B cell (primary cell): ENCODE data around the gene FAM222A. TPM values are rescaled to one million over a fixed set of nuclear protein-coding genes. Genes with fewer than 3 reads are reported as not detected.
A peak's percentile ranks its signal among the peaks of the same experiment; 100 is the strongest.

Experiments
- ATAC-seq: fragments of 200-7000 bp; cut with Tn5 transposase; one replicate; pipeline ENCODE4 v1.10.0; 2021; ENCODE audit warnings: low read depth, mild to moderate bottlenecking, moderate number of reproducible peaks, moderate library complexity
- CTCF ChIA-PET: fragments of 350-600 bp; sonication (Branson Sonifier 250); formaldehyde crosslinking; loops from one replicate; lab custom pipeline; 2021; ENCODE audit warnings: antibody characterized with exemption, inconsistent platforms; lab: Charles Lee
- POLR2A ChIA-PET: fragments of 350-600 bp; sonication (Branson Sonifier 250); formaldehyde crosslinking; loops from one replicate; lab custom pipeline; 2021; ENCODE audit warnings: antibody characterized with exemption; lab: Charles Lee
- DNase-seq: peaks from one replicate; pipeline ENCODE4 v3.0.0; 2013
- H2AFZ ChIP-seq: 2 replicates; pipeline ENCODE4 v1.6.1; 2012; ENCODE audit warnings: mild to moderate bottlenecking, low read depth, low read length; ENCODE audit not compliant: insufficient read depth, poor library complexity, severe bottlenecking
- H3K27ac ChIP-seq, 2 donors: 1 replicate in 1 of 2; 2 replicates in 1 of 2; pipeline ENCODE4 v1.5.1; 2012 to 2013; ENCODE audit warnings: low read length in 2 of 2, mild to moderate bottlenecking in 2 of 2, moderate library complexity in 1 of 2
- H3K27me3 ChIP-seq, 4 experiments: fragments of 200-600 bp in 1 of 4; sonication (generic) in 1 of 4; replicated peaks in 1 of 4; 1 replicate in 2 of 4; 2 replicates in 2 of 4; pipeline versions ENCODE4 v1.6.1 to v1.7.0; 2013 to 2016; ENCODE audit warnings: low read length in 3 of 4, mild to moderate bottlenecking in 2 of 4, mixed read lengths in 1 of 4, moderate library complexity in 1 of 4; ENCODE audit not compliant: insufficient read depth in 4 of 4, control insufficient read depth in 3 of 4; ENCODE audit errors: control extremely low read depth in 1 of 4
- H3K36me3 ChIP-seq, 2 experiments: replicated peaks in 1 of 2; 1 replicate in 1 of 2; 2 replicates in 1 of 2; pipeline versions ENCODE4 v1.6.1 to v1.7.1; 2013; ENCODE audit warnings: low read length in 1 of 2; ENCODE audit not compliant: insufficient read depth in 2 of 2, control insufficient read depth in 1 of 2; ENCODE audit errors: control extremely low read depth in 1 of 2, extremely low read depth in 1 of 2
- H3K4me1 ChIP-seq, 2 donors: fragments of 200-600 bp in 1 of 2; sonication (generic) in 1 of 2; 1 replicate in 1 of 2; 2 replicates in 1 of 2; pipeline versions ENCODE4 v1.5.1 to v1.6.1; 2013 to 2017; ENCODE audit warnings: low read length in 2 of 2; ENCODE audit not compliant: control insufficient read depth in 2 of 2, insufficient read depth in 2 of 2
- H3K4me2 ChIP-seq: replicated peaks from 2 replicates; pipeline ENCODE3; 2012; ENCODE audit warnings: mild to moderate bottlenecking, low read depth, low read length; ENCODE audit not compliant: poor library complexity, severe bottlenecking
- H3K4me3 ChIP-seq, 5 experiments: fragments of 200-600 bp in 1 of 5; sonication (generic) in 1 of 5; 1 replicate in 3 of 5; 2 replicates in 2 of 5; pipeline versions ENCODE4 v1.5.1 to v1.7.0; 2011 to 2016; ENCODE audit warnings: low read length in 4 of 5, mild to moderate bottlenecking in 4 of 5, low read depth in 2 of 5, control low read depth in 1 of 5, moderate library complexity in 1 of 5; ENCODE audit not compliant: insufficient read depth in 1 of 5; ENCODE audit errors: control extremely low read depth in 1 of 5, extremely low read depth in 1 of 5
- H3K79me2 ChIP-seq: fragments of 200-600 bp; sonication (generic); one replicate; pipeline ENCODE4 v1.6.0; 2016; ENCODE audit warnings: low read length; ENCODE audit not compliant: control insufficient read depth, insufficient read depth
- H3K9ac ChIP-seq: fragments of 200-600 bp; sonication (generic); 2 replicates; pipeline ENCODE4 v1.6.1; 2017; ENCODE audit warnings: mild to moderate bottlenecking, low read length, moderate library complexity
- H3K9me3 ChIP-seq, 3 donors: one replicate each; pipeline versions ENCODE4 v1.6.1 to v1.7.1; 2013; ENCODE audit warnings: low read length in 2 of 3; ENCODE audit not compliant: control insufficient read depth in 2 of 3, insufficient read depth in 1 of 3; ENCODE audit errors: control extremely low read depth in 1 of 3
- H4K20me1 ChIP-seq: 2 replicates; pipeline ENCODE4 v1.6.0; 2012; ENCODE audit warnings: mild to moderate bottlenecking, low read length; ENCODE audit not compliant: insufficient read depth, control insufficient read depth, poor library complexity, severe bottlenecking
- H3K27ac Mint-ChIP-seq: one replicate; pipeline ENCODE4 v1.8.0; 2021; ENCODE audit warnings: mixed read lengths
- H3K27me3 Mint-ChIP-seq: one replicate; pipeline ENCODE4 v1.8.0; 2021; ENCODE audit warnings: mixed read lengths
- H3K4me1 Mint-ChIP-seq: one replicate; pipeline ENCODE4 v1.8.0; 2021; ENCODE audit warnings: mixed read lengths
- H3K4me3 Mint-ChIP-seq: one replicate; pipeline ENCODE4 v1.8.0; 2021; ENCODE audit warnings: mixed read lengths
- H3K9me3 Mint-ChIP-seq: one replicate; pipeline ENCODE4 v1.8.0; 2022; ENCODE audit warnings: mixed read lengths; ENCODE audit not compliant: insufficient read depth
- CTCF ChIP-seq: fragments of 200-600 bp; IDR thresholded peaks from one replicate; pipeline ENCODE4 v1.8.0; 2022; ENCODE audit warnings: antibody characterized with exemption, mild to moderate bottlenecking
- EZH2 ChIP-seq: IDR thresholded peaks from 2 replicates; pipeline ENCODE4 v1.6.1; 2012; ENCODE audit warnings: borderline replicate concordance, low read depth, mild to moderate bottlenecking, moderate library complexity, low read length; ENCODE audit not compliant: insufficient read depth, poor library complexity, severe bottlenecking
- WGBS: methylation state at CpG from one replicate; pipeline ENCODE4 v1.1.5; 2013; ENCODE audit warnings: missing lambda C conversion rate; ENCODE audit not compliant: insufficient coverage; 5-methylcytosine and 5-hydroxymethylcytosine counted together
- intact Hi-C: fragments of 100-400 bp; cut with micrococcal nuclease; formaldehyde crosslinking; loops from one replicate; pipeline ENCODE4 v1.10.0; 2022
- polyA plus RNA-seq: library from polyadenylated mRNA; depleted of rRNA; stranded (reverse); fragments of >200 nt; gene quantifications from 2 replicates; pipeline ENCODE4 v1.2.3, GENCODE V29; 2012
- total RNA-seq, 2 donors: library from RNA; stranded (reverse); fragments of 120-200 nt in 1 of 2; gene quantifications; 1 replicate in 1 of 2; 2 replicates in 1 of 2; pipeline versions ENCODE4 v1.2.3 to v1.2.4, GENCODE V29; 2013 to 2022

Gene FAM222A
- total and polyA plus RNA-seq, 2 donors (not counting 1 experiment from before 2014, with no cell fraction given) = 0.49 to 4.6 TPM

- Histone ChIP-seq H4K20me1 (no peaks in the 10 kb centered on the region), H3K9ac (no peak overlapping the region), H3K27me3 (peaks cover 0 to 9% (median 1%) of the 10 kb centered on the region in 4 experiments), H3K4me2 (no peak overlapping the region), H3K9me3 (peaks cover 0 to 5% (median 0%) of the 10 kb centered on the region in 3 donors), H3K36me3 (no peaks in the 10 kb centered on the region), H3K4me1 (no peaks in the 10 kb centered on the region), H3K79me2 (no peaks in the 10 kb centered on the region), H2AFZ (no peak overlapping the region), H3K4me3 (no peak overlapping the region), H3K27ac (no peak overlapping the region)
- H3K9me3 Mint-ChIP-seq = no peaks in the 10 kb centered on the region
- peaks cover 30% of the 10 kb centered on the region for H3K27me3 Mint-ChIP-seq
- ChIA-PET CTCF (no interaction called here), POLR2A (interaction anchor here (0.6 kb wide), 1 partner anchor 317 kb away, joined by 4 read pairs; no protein-coding TSS in a partner anchor)
- no peaks in the 10 kb centered on the region for H3K4me1 Mint-ChIP-seq
- intact Hi-C loops = no loop called here
- no peak for ATAC-seq
- WGBS = 73% methylated on average over 7 of the region's 9 CpGs
- H3K4me3 Mint-ChIP-seq = no peak overlapping the region
- no peak overlapping the region for H3K27ac Mint-ChIP-seq
- TF ChIP-seq CTCF (no peak), EZH2 (no peak)
- DNase-seq = no peak
These were observed 22.4 kb downstream of the FAM222A start for GRCh38 chr12:109735825-109736551.

GRCh38 chr12:109736552-109737108 lies 23.0 kb downstream of the FAM222A start:
- Histone ChIP-seq H3K27me3 (peaks cover 0 to 9% (median 1%) of the 10 kb centered on the region in 4 experiments), H2AFZ (no peak overlapping the region), H3K27ac (no peak overlapping the region), H3K4me1 (no peaks in the 10 kb centered on the region), H3K36me3 (no peaks in the 10 kb centered on the region), H3K4me3 (no peak overlapping the region), H3K79me2 (no peaks in the 10 kb centered on the region), H3K4me2 (no peak overlapping the region), H4K20me1 (no peaks in the 10 kb centered on the region), H3K9me3 (peaks cover 0 to 5% (median 0%) of the 10 kb centered on the region in 3 donors), H3K9ac (no peak overlapping the region)
- no peak overlapping the region for H3K27ac Mint-ChIP-seq
- no peak overlapping the region for H3K4me3 Mint-ChIP-seq
- DNase-seq (peak; percentile 31), ATAC-seq (no peak)
- TF ChIP-seq CTCF (no peak), EZH2 (no peak)
- intact Hi-C loops = no loop called here
- ChIA-PET POLR2A (interaction anchor here (0.6 kb wide), 1 partner anchor 317 kb away, joined by 4 read pairs; no protein-coding TSS in a partner anchor), CTCF (no interaction called here)
- WGBS = 25% methylated on average over 11 of the region's 12 CpGs
- H3K9me3 Mint-ChIP-seq = no peaks in the 10 kb centered on the region
- no peaks in the 10 kb centered on the region for H3K4me1 Mint-ChIP-seq
- H3K27me3 Mint-ChIP-seq = peaks cover 30% of the 10 kb centered on the region
